ENCODE results near the gene STUM. TPM values are rescaled to one million over a fixed set of nuclear protein-coding genes. Genes with fewer than 3 reads are reported as not detected.

STUM gene
- total RNA-seq, 1 donor from 2014 or later, result 0.09 TPM

DNA sequence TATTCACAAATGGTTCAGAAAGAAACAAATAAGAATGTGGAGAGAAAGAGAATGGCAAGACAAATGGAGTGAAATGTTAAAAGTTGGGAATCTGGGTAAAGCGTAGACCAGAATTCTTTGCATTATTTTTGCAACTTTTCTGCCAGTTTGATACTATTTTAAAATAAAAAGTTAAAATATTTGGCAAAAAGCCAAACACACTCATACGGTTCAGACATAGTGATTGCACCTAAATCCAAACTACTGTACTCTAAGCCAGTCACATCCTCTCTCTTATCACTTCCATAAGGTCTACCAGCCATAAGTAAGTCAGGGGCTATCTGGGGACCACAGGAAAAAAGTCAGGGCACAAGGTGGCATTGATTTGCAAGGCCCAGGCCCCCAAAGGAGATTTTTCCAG, 14.4 kb downstream of the STUM start:
- H3K36me3 Mint-ChIP-seq, result no peaks in the 10 kb centered on the region
- no peaks in the 10 kb centered on the region for H3K4me1 Mint-ChIP-seq
- DNase-seq (ENCODE audit: low spot score in 2 of 2, unreplicated experiment in 2 of 2), result no peak
- H3K27ac Mint-ChIP-seq, result no peak overlapping the region
- no peaks in the 10 kb centered on the region for H3K9me3 Mint-ChIP-seq
- no peak overlapping the region for H3K4me3 Mint-ChIP-seq
- peaks cover 44% of the 10 kb centered on the region for H3K27me3 Mint-ChIP-seq (ENCODE audit: low read depth)
- TF ChIP-seq, protein P1, sequence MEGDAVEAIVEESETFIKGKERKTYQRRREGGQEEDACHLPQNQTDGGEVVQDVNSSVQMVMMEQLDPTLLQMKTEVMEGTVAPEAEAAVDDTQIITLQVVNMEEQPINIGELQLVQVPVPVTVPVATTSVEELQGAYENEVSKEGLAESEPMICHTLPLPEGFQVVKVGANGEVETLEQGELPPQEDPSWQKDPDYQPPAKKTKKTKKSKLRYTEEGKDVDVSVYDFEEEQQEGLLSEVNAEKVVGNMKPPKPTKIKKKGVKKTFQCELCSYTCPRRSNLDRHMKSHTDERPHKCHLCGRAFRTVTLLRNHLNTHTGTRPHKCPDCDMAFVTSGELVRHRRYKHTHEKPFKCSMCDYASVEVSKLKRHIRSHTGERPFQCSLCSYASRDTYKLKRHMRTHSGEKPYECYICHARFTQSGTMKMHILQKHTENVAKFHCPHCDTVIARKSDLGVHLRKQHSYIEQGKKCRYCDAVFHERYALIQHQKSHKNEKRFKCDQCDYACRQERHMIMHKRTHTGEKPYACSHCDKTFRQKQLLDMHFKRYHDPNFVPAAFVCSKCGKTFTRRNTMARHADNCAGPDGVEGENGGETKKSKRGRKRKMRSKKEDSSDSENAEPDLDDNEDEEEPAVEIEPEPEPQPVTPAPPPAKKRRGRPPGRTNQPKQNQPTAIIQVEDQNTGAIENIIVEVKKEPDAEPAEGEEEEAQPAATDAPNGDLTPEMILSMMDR (IDR thresholded peaks at IDR 0.05; ENCODE audit: unreplicated experiment), result no peak

DNA sequence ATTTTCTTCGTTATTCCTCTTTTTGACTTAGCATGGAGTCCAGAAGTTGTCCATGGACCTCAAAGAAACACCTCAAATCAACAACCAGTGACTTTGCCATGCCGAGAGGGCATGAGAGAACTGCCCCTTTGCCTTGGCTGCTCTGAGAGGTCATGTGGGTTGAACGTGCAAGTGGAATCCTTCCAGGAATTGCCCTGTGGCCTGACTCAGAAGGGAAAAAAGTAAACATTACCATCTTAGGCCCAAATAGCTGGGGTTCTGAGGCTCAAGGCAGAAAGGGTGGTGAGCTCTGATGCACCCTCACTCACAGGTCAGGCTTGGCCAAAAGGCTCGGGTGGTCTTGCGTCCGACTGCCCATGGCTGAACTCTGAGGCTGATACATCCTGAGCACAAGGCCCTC, 15.1 kb downstream of the STUM start:
- Mint-ChIP-seq H3K27ac (no peak overlapping the region), H3K4me3 (no peak overlapping the region), H3K36me3 (no peaks in the 10 kb centered on the region), H3K9me3 (no peaks in the 10 kb centered on the region), H3K27me3 (ENCODE audit: low read depth) (peaks cover 40% of the 10 kb centered on the region), H3K4me1 (no peaks in the 10 kb centered on the region)
- DNase-seq (ENCODE audit: low spot score in 2 of 2, unreplicated experiment in 2 of 2), result no peak
- TF ChIP-seq, protein P1 (IDR thresholded peaks at IDR 0.05; ENCODE audit: unreplicated experiment), result no peak

DNA sequence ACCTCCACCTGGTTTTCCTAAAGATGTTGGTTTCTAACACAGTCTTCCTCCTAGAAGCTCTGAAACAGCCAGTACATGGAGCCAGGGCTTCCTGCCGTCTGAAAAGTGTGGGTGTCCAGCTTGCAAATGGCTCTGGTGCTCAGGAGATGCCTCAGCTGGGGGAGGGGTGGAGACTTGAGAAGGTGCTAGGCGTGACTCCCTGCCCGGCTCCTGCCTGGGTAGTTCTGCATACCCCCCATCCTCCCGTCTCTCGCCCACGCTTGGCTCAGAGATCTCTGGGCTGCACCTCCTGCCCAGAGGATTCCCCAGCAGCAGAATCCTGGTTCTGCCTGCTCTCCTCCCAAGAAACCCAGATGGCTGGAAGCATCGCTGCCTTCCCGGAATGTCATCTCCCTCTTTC, 16.9 kb downstream of the STUM start:
- no peaks in the 10 kb centered on the region for H3K36me3 Mint-ChIP-seq
- no peaks in the 10 kb centered on the region for H3K4me1 Mint-ChIP-seq
- no peaks in the 10 kb centered on the region for H3K9me3 Mint-ChIP-seq
- H3K27ac Mint-ChIP-seq, result no peak overlapping the region
- TF ChIP-seq, protein P1 (IDR thresholded peaks at IDR 0.05; ENCODE audit: unreplicated experiment), result no peak
- peaks cover 34% of the 10 kb centered on the region for H3K27me3 Mint-ChIP-seq (ENCODE audit: low read depth)
- no peak for DNase-seq (ENCODE audit: low spot score in 2 of 2, unreplicated experiment in 2 of 2)
- no peak overlapping the region for H3K4me3 Mint-ChIP-seq

DNA sequence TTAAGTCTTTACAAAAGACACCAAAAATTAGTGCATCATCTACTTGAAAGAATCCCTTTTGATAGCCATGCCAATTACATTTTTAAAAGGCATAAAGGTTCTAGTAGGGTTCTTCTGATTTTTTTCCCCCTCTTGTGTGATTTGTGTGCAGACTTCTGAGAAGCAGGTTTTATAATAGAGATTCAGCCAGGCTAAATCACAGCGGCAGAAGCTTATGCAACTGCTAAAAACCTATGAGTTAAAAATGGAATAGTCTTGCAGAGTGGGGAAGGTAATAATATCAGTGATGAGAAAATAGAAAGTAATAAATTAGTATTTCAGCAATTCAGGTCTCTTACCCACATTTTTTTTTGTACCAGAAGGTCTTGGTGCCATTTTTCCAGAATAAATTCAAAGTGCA, 17.7 kb downstream of the STUM start:
- no peak overlapping the region for H3K27ac Mint-ChIP-seq
- no peaks in the 10 kb centered on the region for H3K4me1 Mint-ChIP-seq
- TF ChIP-seq, protein P1 (IDR thresholded peaks at IDR 0.05; ENCODE audit: unreplicated experiment), result no peak
- no peak overlapping the region for H3K4me3 Mint-ChIP-seq
- peaks cover 27% of the 10 kb centered on the region for H3K27me3 Mint-ChIP-seq (ENCODE audit: low read depth)
- H3K9me3 Mint-ChIP-seq, result no peaks in the 10 kb centered on the region
- H3K36me3 Mint-ChIP-seq, result no peaks in the 10 kb centered on the region
- DNase-seq (ENCODE audit: low spot score in 2 of 2, unreplicated experiment in 2 of 2), result no peak

DNA sequence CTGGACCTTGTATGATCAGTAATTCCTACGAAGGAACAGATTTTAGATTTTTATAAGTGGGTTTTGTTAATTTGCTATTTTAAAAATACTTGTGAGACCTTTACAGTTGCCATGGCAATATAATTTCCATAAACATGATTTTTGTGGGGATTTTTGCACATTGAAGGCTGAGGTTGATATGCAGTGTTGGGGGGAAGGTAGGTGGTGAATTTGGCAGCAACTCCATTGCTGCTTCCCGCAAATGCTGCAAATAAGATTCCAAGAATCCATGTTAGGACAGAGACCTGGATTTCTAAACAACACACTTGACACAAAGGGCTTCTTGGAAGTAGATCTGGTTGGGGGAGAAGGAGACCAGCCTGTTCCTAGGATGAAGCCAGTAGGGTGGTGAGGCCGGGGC, 18.2 kb downstream of the STUM start:
- TF ChIP-seq, protein P1 (IDR thresholded peaks at IDR 0.05; ENCODE audit: unreplicated experiment), result no peak
- no peak for DNase-seq (ENCODE audit: low spot score in 2 of 2, unreplicated experiment in 2 of 2)
- peaks cover 26% of the 10 kb centered on the region for H3K27me3 Mint-ChIP-seq (ENCODE audit: low read depth)
- H3K4me1 Mint-ChIP-seq, result no peaks in the 10 kb centered on the region
- H3K9me3 Mint-ChIP-seq, result no peaks in the 10 kb centered on the region
- no peak overlapping the region for H3K27ac Mint-ChIP-seq
- no peak overlapping the region for H3K4me3 Mint-ChIP-seq
- H3K36me3 Mint-ChIP-seq, result no peaks in the 10 kb centered on the region
